IMR-90 (cell line): ENCODE measurements around the gene KCNQ5. TPM values are rescaled to one million over a fixed set of nuclear protein-coding genes. Genes with fewer than 3 reads are reported as not detected.

ENCODE experiments used
- ATAC-seq: fragments of 200-7000 bp; cut with Tn5 transposase; 2 replicates; pipeline ENCODE4 v1.9.1; 2020; ENCODE audit warnings: low read depth, mild to moderate bottlenecking, moderate library complexity
- BruUV-seq: library from RNA; stranded (reverse); fragments of 400-500 nt; replicated peaks from 2 replicates; lab custom pipeline; 2021; lab: Mats Ljungman, UMichigan
- CTCF ChIA-PET: fragments of 300-600 bp; formaldehyde crosslinking; extraction: SDS; loops from one replicate; lab custom pipeline; 2021; ENCODE audit warnings: antibody characterized with exemption; lab: Yijun Ruan, JAX
- POLR2A ChIA-PET: fragments of 300-600 bp; sonication (Branson Sonifier 250); formaldehyde crosslinking; loops from one replicate; lab custom pipeline; 2022; ENCODE audit warnings: antibody characterized with exemption; ENCODE audit not compliant: unreplicated experiment; lab: Charles Lee
- DNase-seq: peaks from one replicate; pipeline ENCODE4 v3.0.0; 2013
- H2AFZ ChIP-seq: replicated peaks from 2 replicates; pipeline ENCODE3; 2013; ENCODE audit warnings: low read length, mild to moderate bottlenecking; ENCODE audit not compliant: poor library complexity
- H2AK5ac ChIP-seq: 2 replicates; pipeline ENCODE4 v1.6.1; 2013; ENCODE audit warnings: low read depth, low read length, inconsistent platforms
- H2AK9ac ChIP-seq: replicated peaks from 2 replicates; pipeline ENCODE3; 2013; ENCODE audit warnings: mild to moderate bottlenecking, low read depth, low read length, moderate library complexity; ENCODE audit not compliant: poor library complexity
- H2BK120ac ChIP-seq: 2 replicates; pipeline ENCODE4 v1.6.1; 2013; ENCODE audit warnings: low read depth, low read length, inconsistent platforms
- H2BK15ac ChIP-seq: 3 replicates; pipeline ENCODE4 v1.6.1; 2013; ENCODE audit warnings: low read depth, low read length, inconsistent platforms
- H2BK20ac ChIP-seq: 2 replicates; pipeline ENCODE4 v1.6.1; 2013; ENCODE audit warnings: low read depth, mild to moderate bottlenecking, inconsistent platforms, low read length, moderate library complexity
- H2BK5ac ChIP-seq: 2 replicates; pipeline ENCODE4 v1.6.1; 2013; ENCODE audit warnings: mild to moderate bottlenecking, low read depth, low read length, inconsistent platforms; ENCODE audit not compliant: poor library complexity, severe bottlenecking
- H3K14ac ChIP-seq: replicated peaks from 2 replicates; pipeline ENCODE4 v1.6.1; 2013; ENCODE audit warnings: low read depth, low read length, inconsistent platforms
- H3K18ac ChIP-seq: 2 replicates; pipeline ENCODE4 v1.6.1; 2013; ENCODE audit warnings: low read depth, low read length, control low read depth
- H3K23ac ChIP-seq: 2 replicates; pipeline ENCODE4 v1.6.1; 2013; ENCODE audit warnings: low read depth, low read length, inconsistent platforms
- H3K27ac ChIP-seq: 2 replicates; pipeline ENCODE4 v1.5.1; 2013; ENCODE audit warnings: mild to moderate bottlenecking, control low read depth, low read length; ENCODE audit not compliant: insufficient read depth
- H3K27me3 ChIP-seq: 2 replicates; pipeline ENCODE4 v1.6.1; 2013; ENCODE audit warnings: low read length; ENCODE audit not compliant: control insufficient read depth, insufficient read depth
- H3K36me3 ChIP-seq: 2 replicates; pipeline ENCODE4 v1.6.1; 2013; ENCODE audit warnings: low read length, mixed read lengths; ENCODE audit not compliant: control insufficient read depth, insufficient read depth
- H3K4ac ChIP-seq: 2 replicates; pipeline ENCODE4 v1.6.1; 2013; ENCODE audit warnings: low read depth, low read length, inconsistent platforms
- H3K4me1 ChIP-seq: 2 replicates; pipeline ENCODE4 v1.6.1; 2013; ENCODE audit warnings: low read length, mixed read lengths; ENCODE audit not compliant: control insufficient read depth, insufficient read depth
- H3K4me2 ChIP-seq: 2 replicates; pipeline ENCODE4 v1.6.1; 2013; ENCODE audit warnings: low read depth, mild to moderate bottlenecking, control low read depth, low read length, moderate library complexity
- H3K4me3 ChIP-seq: 2 replicates; pipeline ENCODE4 v1.5.1; 2013; ENCODE audit warnings: low read depth, mild to moderate bottlenecking, control low read depth, low read length, moderate library complexity; ENCODE audit not compliant: insufficient read depth
- H3K56ac ChIP-seq: 2 replicates; pipeline ENCODE4 v1.6.1; 2013; ENCODE audit warnings: low read length, inconsistent platforms; ENCODE audit not compliant: insufficient read depth; ENCODE audit errors: extremely low read depth
- H3K79me1 ChIP-seq, 2 experiments: 2 replicates each; pipeline ENCODE4 v1.6.1; 2013; ENCODE audit warnings: low read length in 2 of 2, inconsistent platforms in 1 of 2, low read depth in 1 of 2
- H3K9ac ChIP-seq: 2 replicates; pipeline ENCODE4 v1.6.1; 2013; ENCODE audit warnings: low read depth, low read length, control low read depth
- H3K9me1 ChIP-seq: 2 replicates; pipeline ENCODE4 v1.6.1; 2013; ENCODE audit warnings: low read length, inconsistent platforms; ENCODE audit not compliant: insufficient read depth
- H3K9me3 ChIP-seq: 2 replicates; pipeline ENCODE4 v1.6.1; 2013; ENCODE audit warnings: low read length; ENCODE audit not compliant: control insufficient read depth, insufficient read depth
- H4K20me1 ChIP-seq: 2 replicates; pipeline ENCODE4 v1.6.1; 2013; ENCODE audit warnings: low read length, inconsistent platforms; ENCODE audit not compliant: insufficient read depth
- H4K5ac ChIP-seq: 2 replicates; pipeline ENCODE4 v1.6.1; 2013; ENCODE audit warnings: mild to moderate bottlenecking, low read depth, low read length, control low read depth
- H4K8ac ChIP-seq, 2 experiments: 2 replicates each; pipeline ENCODE4 v1.6.1; 2013; ENCODE audit warnings: low read depth in 2 of 2, low read length in 2 of 2, control low read depth in 1 of 2, inconsistent platforms in 1 of 2
- H4K91ac ChIP-seq: 2 replicates; pipeline ENCODE4 v1.6.1; 2013; ENCODE audit warnings: low read depth, low read length, inconsistent platforms; ENCODE audit not compliant: insufficient read depth
- BHLHE40 ChIP-seq: fragments of 150-350 bp; IDR thresholded peaks from 2 replicates; pipeline ENCODE4 v1.6.1; 2016; ENCODE audit warnings: mild to moderate bottlenecking, low read depth, low read length
- CEBPB ChIP-seq: IDR thresholded peaks from 2 replicates; pipeline ENCODE4 v1.6.1; 2012; ENCODE audit warnings: low read depth, low read length, improper control_type of control experiment
- CHD1 ChIP-seq: IDR thresholded peaks from 2 replicates; pipeline ENCODE4 v1.6.1; 2012; ENCODE audit warnings: low read depth, low read length, improper control_type of control experiment
- FOS ChIP-seq: fragments of 150-350 bp; IDR thresholded peaks from 2 replicates; pipeline ENCODE4 v1.6.1; 2016; ENCODE audit warnings: low read depth, low read length
- MAFK ChIP-seq: IDR thresholded peaks from 2 replicates; pipeline ENCODE4 v1.6.1; 2012; ENCODE audit warnings: low read depth, low read length, improper control_type of control experiment
- MAZ ChIP-seq: IDR thresholded peaks from 2 replicates; pipeline ENCODE4 v1.6.1; 2012; ENCODE audit warnings: low read depth, mild to moderate bottlenecking, low read length, improper control_type of control experiment, moderate library complexity, borderline replicate concordance
- MXI1 ChIP-seq: IDR thresholded peaks from 2 replicates; pipeline ENCODE4 v1.6.1; 2012; ENCODE audit warnings: low read depth, mild to moderate bottlenecking, low read length, moderate library complexity, borderline replicate concordance
- NFE2L2 ChIP-seq: fragments of 150-350 bp; IDR thresholded peaks from 2 replicates; pipeline ENCODE4 v1.6.1; 2016; ENCODE audit warnings: low read depth, mild to moderate bottlenecking, low read length
- POLR2A ChIP-seq: IDR thresholded peaks from 2 replicates; pipeline ENCODE4 v1.6.1; 2012; ENCODE audit warnings: mild to moderate bottlenecking, low read depth, low read length
- RAD21 ChIP-seq: IDR thresholded peaks from 2 replicates; pipeline ENCODE4 v1.6.1; 2012; ENCODE audit warnings: low read length, improper control_type of control experiment
- RCOR1 ChIP-seq: IDR thresholded peaks from 2 replicates; pipeline ENCODE4 v1.6.1; 2012; ENCODE audit warnings: mild to moderate bottlenecking, low read length, improper control_type of control experiment; ENCODE audit not compliant: insufficient replicate concordance
- RFX5 ChIP-seq: IDR thresholded peaks from 2 replicates; pipeline ENCODE4 v1.8.0; 2012; ENCODE audit warnings: low read depth, mild to moderate bottlenecking, low read length, moderate library complexity
- SMC3 ChIP-seq: fragments of 150-350 bp; IDR thresholded peaks from 2 replicates; pipeline ENCODE4 v1.6.1; 2016; ENCODE audit warnings: low read depth, mild to moderate bottlenecking, antibody characterized with exemption, low read length, moderate library complexity
- WGBS, 2 experiments: methylation state at CpG; one replicate each; pipeline versions ENCODE4 v1.1.5 to v1.1.7; 2013; ENCODE audit warnings: missing lambda C conversion rate in 2 of 2; ENCODE audit not compliant: insufficient read length in 1 of 2; ENCODE audit errors: extremely low coverage in 2 of 2; 5-methylcytosine and 5-hydroxymethylcytosine counted together
- dilution Hi-C: fragments of 300-500 bp; cut with HindIII; formaldehyde crosslinking; loops from one replicate; pipeline ENCODE4 v1.14.3; 2018; ENCODE audit warnings: low sequenced_read_pairs; ENCODE audit not compliant: unreplicated experiment
- in situ Hi-C: fragments of 300-500 bp; cut with MboI; formaldehyde crosslinking; loops from 3 replicates; pipeline ENCODE4 v1.14.3; 2019; ENCODE audit warnings: low sequenced_read_pairs, inconsistent platforms, mixed read lengths
- intact Hi-C: fragments of 100-400 bp; cut with micrococcal nuclease; formaldehyde crosslinking; loops from 2 replicates; pipeline ENCODE4 v1.10.0; 2022
- polyA plus RNA-seq, 3 experiments: library from polyadenylated mRNA; depleted of rRNA; stranded (reverse); fragments of >200 nt; gene quantifications; 2 replicates each; pipeline ENCODE4 v1.2.3, GENCODE V29; 2012; ENCODE audit warnings: low replicate concordance in 1 of 3
- total RNA-seq: library from RNA; depleted of rRNA; stranded (reverse); fragments of >200 nt; gene quantifications from 2 replicates; pipeline ENCODE4 v1.2.3, GENCODE V29; 2012
- TF ChIP-seq, protein P1 (sequence below): conservative IDR thresholded peaks from 2 replicates; pipeline ENCODE4 v1.5.1; 2012; ENCODE audit warnings: mild to moderate bottlenecking, low read depth, low read length, improper control_type of control experiment
- TF ChIP-seq, protein P2 (sequence below): fragments of 150-350 bp; IDR thresholded peaks from 2 replicates; pipeline ENCODE4 v1.6.1; 2016; ENCODE audit warnings: low read depth, mild to moderate bottlenecking, low read length, moderate library complexity, borderline replicate concordance

The KCNQ5 gene
- total and polyA plus RNA-seq, 2 of the 4 experiments (the other 2 are of a cell fraction), result 0.75 to 1.3 TPM

- H4K8ac ChIP-seq, result peak overlapping the region; percentile 59 to 75; a peak in 2 of 4 replicates
- 0 out of 2 replicates have a peak overlapping the region, but pooled peaks have one; percentile 8 for H3K14ac ChIP-seq
- no peak overlapping the region for H4K5ac ChIP-seq
- H3K36me3 ChIP-seq, result no peaks in the 10 kb centered on the region
- no peaks in the 10 kb centered on the region for H4K20me1 ChIP-seq
- H2BK20ac ChIP-seq, result peak overlapping the region; percentile 23; the same call in 1 of the 2 replicates
- H3K9me3 ChIP-seq, result no peaks in the 10 kb centered on the region
- dilution Hi-C loops (no loop called here), intact Hi-C loops (no loop called here), in situ Hi-C loops (no loop called here)
- POLR2A ChIA-PET, result interaction anchor here (0.7 kb wide), 1 partner anchor 1701 kb away, joined by 15 read pairs; no protein-coding TSS in a partner anchor
- no peak overlapping the region for H3K56ac ChIP-seq
- H3K4me3 ChIP-seq, result no peak overlapping the region
- no peak overlapping the region for H3K23ac ChIP-seq
- no peak overlapping the region for H3K9ac ChIP-seq
- no TSS peak for BruUV-seq
- no peaks in the 10 kb centered on the region for H3K79me1 ChIP-seq
- WGBS, 2 experiments, result 86% methylated on average over 2 of the region's 5 CpGs; no CpG with 5 or more reads in 1 of the 2 experiments
- no peak overlapping the region for H2AFZ ChIP-seq
- H3K27ac ChIP-seq, result peak overlapping the region; percentile 82
- H2AK5ac ChIP-seq, result no peak overlapping the region
- no peaks in the 10 kb centered on the region for H3K9me1 ChIP-seq
- H4K91ac ChIP-seq, result peak overlapping the region; percentile 35; the same call in 1 of the 2 replicates
- H3K4me1 ChIP-seq, result peaks cover 4% of the 10 kb centered on the region
- peak overlapping the region; percentile 68; the same call in 1 of the 2 replicates for H2BK120ac ChIP-seq
- DNase-seq (peak; percentile 97), ATAC-seq (peak; percentile 93)
- H3K4ac ChIP-seq, result peak overlapping the region; percentile 59
- no peak overlapping the region for H3K4me2 ChIP-seq
- H3K27me3 ChIP-seq, result no peaks in the 10 kb centered on the region
- CTCF ChIA-PET, result no interaction called here
- H2BK15ac ChIP-seq, result 0 out of 3 replicates have a peak overlapping the region, but pooled peaks have one; percentile 50
- peak overlapping the region; percentile 89 for H2BK5ac ChIP-seq
- peak overlapping the region; percentile 81; the same call in 1 of the 2 replicates for H3K18ac ChIP-seq
- no peak overlapping the region for H2AK9ac ChIP-seq
- TF ChIP-seq BHLHE40 (peak; percentile 31; the same call in 1 of the 2 replicates), RFX5 (no peak), NFE2L2 (peak; percentile 78), FOS (peak; percentile 93), MXI1 (no peak), CEBPB (peak; percentile 93), MAZ (no peak), CHD1 (no peak), POLR2A (no peak), MAFK (peak; percentile 83), SMC3 (no peak), RAD21 (no peak), RCOR1 (no peak)
- TF ChIP-seq, protein P1, sequence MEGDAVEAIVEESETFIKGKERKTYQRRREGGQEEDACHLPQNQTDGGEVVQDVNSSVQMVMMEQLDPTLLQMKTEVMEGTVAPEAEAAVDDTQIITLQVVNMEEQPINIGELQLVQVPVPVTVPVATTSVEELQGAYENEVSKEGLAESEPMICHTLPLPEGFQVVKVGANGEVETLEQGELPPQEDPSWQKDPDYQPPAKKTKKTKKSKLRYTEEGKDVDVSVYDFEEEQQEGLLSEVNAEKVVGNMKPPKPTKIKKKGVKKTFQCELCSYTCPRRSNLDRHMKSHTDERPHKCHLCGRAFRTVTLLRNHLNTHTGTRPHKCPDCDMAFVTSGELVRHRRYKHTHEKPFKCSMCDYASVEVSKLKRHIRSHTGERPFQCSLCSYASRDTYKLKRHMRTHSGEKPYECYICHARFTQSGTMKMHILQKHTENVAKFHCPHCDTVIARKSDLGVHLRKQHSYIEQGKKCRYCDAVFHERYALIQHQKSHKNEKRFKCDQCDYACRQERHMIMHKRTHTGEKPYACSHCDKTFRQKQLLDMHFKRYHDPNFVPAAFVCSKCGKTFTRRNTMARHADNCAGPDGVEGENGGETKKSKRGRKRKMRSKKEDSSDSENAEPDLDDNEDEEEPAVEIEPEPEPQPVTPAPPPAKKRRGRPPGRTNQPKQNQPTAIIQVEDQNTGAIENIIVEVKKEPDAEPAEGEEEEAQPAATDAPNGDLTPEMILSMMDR, result no peak
- TF ChIP-seq, protein P2, sequence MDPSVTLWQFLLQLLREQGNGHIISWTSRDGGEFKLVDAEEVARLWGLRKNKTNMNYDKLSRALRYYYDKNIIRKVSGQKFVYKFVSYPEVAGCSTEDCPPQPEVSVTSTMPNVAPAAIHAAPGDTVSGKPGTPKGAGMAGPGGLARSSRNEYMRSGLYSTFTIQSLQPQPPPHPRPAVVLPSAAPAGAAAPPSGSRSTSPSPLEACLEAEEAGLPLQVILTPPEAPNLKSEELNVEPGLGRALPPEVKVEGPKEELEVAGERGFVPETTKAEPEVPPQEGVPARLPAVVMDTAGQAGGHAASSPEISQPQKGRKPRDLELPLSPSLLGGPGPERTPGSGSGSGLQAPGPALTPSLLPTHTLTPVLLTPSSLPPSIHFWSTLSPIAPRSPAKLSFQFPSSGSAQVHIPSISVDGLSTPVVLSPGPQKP, result no peak
These were observed 614.4 kb downstream of the KCNQ5 start for GRCh38 chr6:73236144-73236750.
